Prostate gland (tissue), 2 donors: ENCODE measurements around the gene HNRNPLL. TPM values are rescaled to one million over a fixed set of nuclear protein-coding genes. Genes with fewer than 3 reads are reported as not detected.

ENCODE experiments used
- DNase-seq: peaks from one replicate; pipeline ENCODE4 v3.0.0-alpha.2; 2019; ENCODE audit warnings: low spot score
- H3K27ac ChIP-seq, 2 donors: fragments of 200-600 bp; sonication (generic); 2 replicates each; pipeline ENCODE4 v1.5.1; 2017 to 2019
- H3K27me3 ChIP-seq: fragments of 200-600 bp; sonication (generic); replicated peaks from 2 replicates; pipeline ENCODE4 v1.5.1; 2019; ENCODE audit not compliant: insufficient read depth
- H3K36me3 ChIP-seq, 2 donors: fragments of 200-600 bp; sonication (generic); 1 replicate in 1 of 2; 2 replicates in 1 of 2; pipeline versions ENCODE4 v1.5.1 to v1.8.1; 2017 to 2019
- H3K4me1 ChIP-seq: fragments of 200-600 bp; sonication (generic); replicated peaks from 2 replicates; pipeline ENCODE4 v1.5.1; 2019
- H3K4me3 ChIP-seq, 2 donors: fragments of 200-600 bp; sonication (generic); 2 replicates each; pipeline ENCODE4 v1.5.1; 2017 to 2019
- H3K9me3 ChIP-seq: fragments of 200-600 bp; sonication (generic); 2 replicates; pipeline ENCODE4 v1.5.1; 2017
- POLR2A ChIP-seq: fragments of 450-650 bp; IDR thresholded peaks from one replicate; pipeline ENCODE4 v1.6.1; 2016; ENCODE audit warnings: antibody characterized with exemption, mild to moderate bottlenecking
- POLR2AphosphoS5 ChIP-seq: sonication (generic); formaldehyde crosslinking; IDR thresholded peaks from one replicate; pipeline ENCODE4 v1.6.1; 2017; ENCODE audit warnings: antibody characterized with exemption
- WGBS: methylation state at CpG from one replicate; pipeline ENCODE4 v1.1.5; 2018; 5-methylcytosine and 5-hydroxymethylcytosine counted together
- intact Hi-C: fragments of 100-400 bp; cut with DNase I; formaldehyde crosslinking; loops from one replicate; pipeline ENCODE4 v1.14.2; 2022
- total RNA-seq, 2 donors: library from RNA; depleted of rRNA; stranded (reverse); fragments of >200 nt; gene quantifications; one replicate each; pipeline ENCODE4 v1.1.0, GENCODE V29; 2016
- TF ChIP-seq, protein P1 (sequence below), 4 experiments: fragments of 200-600 bp in 2 of 4; fragments of 450-650 bp in 2 of 4; sonication (generic) in 2 of 4; IDR thresholded peaks; 1 replicate in 3 of 4; 2 replicates in 1 of 4; pipeline ENCODE4 v1.5.1; 2016 to 2019; ENCODE audit warnings: antibody characterized with exemption in 4 of 4, mild to moderate bottlenecking in 2 of 4, moderate library complexity in 2 of 4

HNRNPLL gene
- total RNA-seq, 2 donors from 2014 or later = 36.1 to 63.6 TPM

DNA sequence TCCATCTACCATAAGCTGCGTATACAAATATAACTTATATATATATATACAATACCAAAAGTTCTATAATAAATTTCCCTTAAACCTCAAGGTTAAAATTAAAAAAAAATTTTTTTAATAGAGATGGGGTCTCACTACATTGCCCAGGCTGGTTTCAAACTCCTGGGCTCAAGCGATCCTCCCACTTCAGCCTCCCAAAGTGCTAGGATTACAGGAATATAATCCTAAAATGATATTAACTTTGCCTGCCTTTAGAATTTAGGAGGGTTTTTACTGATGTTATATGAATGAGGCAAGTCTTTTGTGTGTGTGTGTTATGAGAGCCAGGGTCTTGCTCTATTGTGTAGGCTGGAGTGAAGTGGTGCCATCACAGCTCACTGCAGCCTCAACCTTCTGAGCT lies 49.2 kb downstream of the HNRNPLL start:
- Histone ChIP-seq H3K4me3 (no peak overlapping the region), H3K4me1 (no peaks in the 10 kb centered on the region), H3K27me3 (no peaks in the 10 kb centered on the region), H3K27ac (no peak overlapping the region), H3K9me3 (no peaks in the 10 kb centered on the region), H3K36me3 (no peaks in the 10 kb centered on the region)
- intact Hi-C loops = no loop called here
- no peak for DNase-seq
- TF ChIP-seq, protein P1, sequence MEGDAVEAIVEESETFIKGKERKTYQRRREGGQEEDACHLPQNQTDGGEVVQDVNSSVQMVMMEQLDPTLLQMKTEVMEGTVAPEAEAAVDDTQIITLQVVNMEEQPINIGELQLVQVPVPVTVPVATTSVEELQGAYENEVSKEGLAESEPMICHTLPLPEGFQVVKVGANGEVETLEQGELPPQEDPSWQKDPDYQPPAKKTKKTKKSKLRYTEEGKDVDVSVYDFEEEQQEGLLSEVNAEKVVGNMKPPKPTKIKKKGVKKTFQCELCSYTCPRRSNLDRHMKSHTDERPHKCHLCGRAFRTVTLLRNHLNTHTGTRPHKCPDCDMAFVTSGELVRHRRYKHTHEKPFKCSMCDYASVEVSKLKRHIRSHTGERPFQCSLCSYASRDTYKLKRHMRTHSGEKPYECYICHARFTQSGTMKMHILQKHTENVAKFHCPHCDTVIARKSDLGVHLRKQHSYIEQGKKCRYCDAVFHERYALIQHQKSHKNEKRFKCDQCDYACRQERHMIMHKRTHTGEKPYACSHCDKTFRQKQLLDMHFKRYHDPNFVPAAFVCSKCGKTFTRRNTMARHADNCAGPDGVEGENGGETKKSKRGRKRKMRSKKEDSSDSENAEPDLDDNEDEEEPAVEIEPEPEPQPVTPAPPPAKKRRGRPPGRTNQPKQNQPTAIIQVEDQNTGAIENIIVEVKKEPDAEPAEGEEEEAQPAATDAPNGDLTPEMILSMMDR (IDR thresholded peaks at IDR 0.05) = no peak
- TF ChIP-seq POLR2A = no peak
- TF ChIP-seq POLR2AphosphoS5 = no peak
- 96% methylated on average over 2 of the region's 2 CpGs for WGBS

DNA sequence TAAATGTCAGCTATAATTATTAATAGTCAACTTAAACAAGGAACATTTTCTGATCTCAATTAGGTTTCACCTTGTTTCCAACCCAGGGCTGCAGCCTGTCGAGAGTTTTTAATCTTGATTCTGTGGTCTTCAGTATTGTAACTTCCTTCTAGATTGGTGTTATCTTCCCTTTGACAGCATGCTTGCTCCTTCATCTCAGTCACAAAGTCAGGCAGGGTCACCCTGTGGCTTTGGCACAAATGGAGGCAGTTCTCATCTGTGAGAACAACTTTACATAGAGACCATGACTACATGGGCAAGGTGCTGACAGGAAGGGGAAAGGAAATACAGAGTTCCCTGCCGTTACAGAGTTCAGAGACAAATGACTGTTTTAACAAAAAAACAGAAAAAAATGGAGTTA lies 50.5 kb downstream of the HNRNPLL start:
- DNase-seq = no peak
- Histone ChIP-seq H3K27ac (no peak overlapping the region), H3K27me3 (no peaks in the 10 kb centered on the region), H3K36me3 (no peaks in the 10 kb centered on the region), H3K4me1 (no peaks in the 10 kb centered on the region), H3K9me3 (no peaks in the 10 kb centered on the region), H3K4me3 (no peak overlapping the region)
- TF ChIP-seq POLR2AphosphoS5 (no peak), POLR2A (no peak)
- TF ChIP-seq, protein P1 (IDR thresholded peaks at IDR 0.05) = no peak
- 40% methylated on average over 2 of the region's 2 CpGs for WGBS
- intact Hi-C loops = no loop called here

DNA sequence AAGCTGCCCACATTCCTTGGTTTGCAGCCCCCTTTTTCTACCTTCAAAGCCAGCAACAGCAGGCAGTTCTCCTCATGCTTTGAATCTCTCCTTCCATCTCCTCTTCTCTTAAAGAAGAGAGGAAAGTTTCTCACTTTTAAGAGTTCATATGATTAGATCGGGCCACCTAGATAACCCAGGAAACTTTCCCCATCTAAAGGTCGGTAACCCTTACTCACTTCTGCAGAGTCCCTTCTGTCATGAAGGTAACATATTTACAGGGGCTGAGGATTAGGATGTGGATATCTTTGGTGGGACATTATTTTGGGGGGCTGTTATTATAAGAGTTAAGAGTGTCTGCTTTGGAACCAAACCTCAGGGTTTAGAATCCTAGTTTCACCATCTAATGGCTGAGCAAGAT lies 51.0 kb downstream of the HNRNPLL start:
- TF ChIP-seq POLR2A (no peak), POLR2AphosphoS5 (no peak)
- TF ChIP-seq, protein P1 (IDR thresholded peaks at IDR 0.05) = no peak
- Histone ChIP-seq H3K27ac (no peak overlapping the region), H3K27me3 (no peaks in the 10 kb centered on the region), H3K36me3 (no peaks in the 10 kb centered on the region), H3K9me3 (no peaks in the 10 kb centered on the region), H3K4me1 (no peaks in the 10 kb centered on the region), H3K4me3 (no peak overlapping the region)
- WGBS = 100% methylated on average over 2 of the region's 2 CpGs
- intact Hi-C loops = no loop called here
- no peak for DNase-seq

DNA sequence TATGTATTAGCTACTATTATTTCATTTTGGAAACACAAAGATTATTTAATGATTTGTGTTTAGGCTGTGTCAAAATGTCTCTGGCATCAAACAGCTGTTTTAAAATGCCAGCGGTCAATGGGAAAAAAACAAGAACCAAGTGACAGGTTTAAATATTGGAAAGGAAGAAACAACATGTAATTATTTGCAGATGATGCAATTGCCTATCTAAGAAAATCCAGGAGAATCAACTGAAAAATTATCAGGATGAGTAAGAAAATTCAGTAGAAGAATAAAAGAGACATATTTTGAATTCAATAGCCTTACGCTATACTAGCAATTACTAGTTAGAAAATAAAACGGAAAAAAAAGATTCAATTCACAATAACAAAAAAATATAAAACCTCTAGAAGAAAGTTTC lies 51.6 kb downstream of the HNRNPLL start:
- 98% methylated on average over 3 of the region's 3 CpGs for WGBS
- Histone ChIP-seq H3K36me3 (no peaks in the 10 kb centered on the region), H3K27ac (no peak overlapping the region), H3K4me3 (no peak overlapping the region), H3K9me3 (no peaks in the 10 kb centered on the region), H3K4me1 (no peaks in the 10 kb centered on the region), H3K27me3 (no peaks in the 10 kb centered on the region)
- intact Hi-C loops = no loop called here
- TF ChIP-seq POLR2A (no peak), POLR2AphosphoS5 (no peak)
- TF ChIP-seq, protein P1 (IDR thresholded peaks at IDR 0.05) = no peak
- no peak for DNase-seq

DNA sequence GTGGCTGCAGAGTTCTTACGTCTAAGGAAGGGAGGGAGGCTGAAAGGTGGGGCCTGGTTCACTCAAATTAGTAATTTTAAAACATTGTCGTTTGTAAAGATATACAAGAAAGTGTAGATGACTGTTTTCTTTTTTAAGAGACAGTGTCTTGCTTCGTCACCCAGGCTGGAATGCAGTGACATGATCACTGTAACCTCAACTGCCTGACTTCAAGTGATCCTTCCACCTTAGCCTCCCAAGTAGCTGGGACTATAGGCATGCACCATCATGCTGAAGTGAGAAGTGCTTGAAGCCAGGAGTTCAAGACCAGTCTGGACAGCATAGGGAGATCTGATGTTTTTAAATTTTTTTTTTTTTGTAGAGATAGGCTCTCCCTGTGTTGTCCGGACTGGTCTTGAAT lies 52.9 kb downstream of the HNRNPLL start:
- H3K27ac ChIP-seq = no peak overlapping the region
- H3K4me3 ChIP-seq = no peak overlapping the region
- 67% methylated on average over 4 of the region's 4 CpGs for WGBS
- TF ChIP-seq POLR2A (no peak), POLR2AphosphoS5 (no peak)
- TF ChIP-seq, protein P1 (IDR thresholded peaks at IDR 0.05) = no peak
- no peaks in the 10 kb centered on the region for H3K4me1 ChIP-seq
- no peak for DNase-seq
- intact Hi-C loops = no loop called here
- no peaks in the 10 kb centered on the region for H3K27me3 ChIP-seq
- H3K36me3 ChIP-seq = no peaks in the 10 kb centered on the region
- H3K9me3 ChIP-seq = no peaks in the 10 kb centered on the region
